GM10266 (cell line): Measurements from ENCODE around the gene MPPED1.

Experiments used
- DNase-seq: peaks from one replicate; pipeline ENCODE4 v3.0.0; 2012; ENCODE audit errors: extremely low spot score
- CTCF ChIP-seq: IDR thresholded peaks from 2 replicates; pipeline ENCODE4 v1.5.1; 2012; ENCODE audit warnings: mild to moderate bottlenecking, low read depth; ENCODE audit not compliant: control insufficient read depth, insufficient read depth; ENCODE audit errors: missing control alignments

The MPPED1 gene

GRCh38 chr22:43506487-43506886 lies 94.7 kb downstream of the MPPED1 start:
- DNase-seq, result no peak
- TF ChIP-seq CTCF, result no peak

GRCh38 chr22:43507235-43507634 lies 95.4 kb downstream of the MPPED1 start:
- no peak for TF ChIP-seq CTCF
- no peak for DNase-seq

GRCh38 chr22:43508489-43508888 lies 96.7 kb downstream of the MPPED1 start:
- TF ChIP-seq CTCF, result no peak
- no peak for DNase-seq

GRCh38 chr22:43509337-43509736 lies 97.5 kb downstream of the MPPED1 start:
- no peak for TF ChIP-seq CTCF
- no peak for DNase-seq

- no peak for TF ChIP-seq CTCF
- no peak for DNase-seq
Measured at GRCh38 chr22:43510281-43511070, 98.7 kb downstream of the MPPED1 start.

GRCh38 chr22:43511276-43511910 lies 99.6 kb downstream of the MPPED1 start:
- TF ChIP-seq CTCF, result no peak
- no peak for DNase-seq

GRCh38 chr22:43512279-43512678 lies 100.5 kb downstream of the MPPED1 start:
- no peak for TF ChIP-seq CTCF

More at GRCh38 chr22:43512279-43512678, 100.5 kb downstream of the MPPED1 start:
- no peak for DNase-seq
